Activated CD4-positive, alpha-beta T cell treated with anti-CD3 and anti-CD28 coated beads for 1 hour (primary cell): Measurements from ENCODE around the gene CEACAM18.
A peak's percentile ranks its signal among the peaks of the same experiment; 100 is the strongest.
"Not testable (repeated sequence)": the region's sequence is repeated elsewhere in the genome, so short reads cannot be mapped to it uniquely, and the experiment has no call there.

ENCODE experiments used
- DNase-seq: peaks from one replicate; pipeline ENCODE4 v3.0.0-alpha.2; 2020

The CEACAM18 gene

GRCh38 chr19:51478381-51479234, at the start of gene CEACAM18:
Gene CEACAM18 (plus strand): TSS chr19:51478539.
- DNase-seq, result no peak

- DNase-seq, result no peak
Measured at GRCh38 chr19:51430221-51430620, 48.1 kb upstream of the CEACAM18 start.

DNA sequence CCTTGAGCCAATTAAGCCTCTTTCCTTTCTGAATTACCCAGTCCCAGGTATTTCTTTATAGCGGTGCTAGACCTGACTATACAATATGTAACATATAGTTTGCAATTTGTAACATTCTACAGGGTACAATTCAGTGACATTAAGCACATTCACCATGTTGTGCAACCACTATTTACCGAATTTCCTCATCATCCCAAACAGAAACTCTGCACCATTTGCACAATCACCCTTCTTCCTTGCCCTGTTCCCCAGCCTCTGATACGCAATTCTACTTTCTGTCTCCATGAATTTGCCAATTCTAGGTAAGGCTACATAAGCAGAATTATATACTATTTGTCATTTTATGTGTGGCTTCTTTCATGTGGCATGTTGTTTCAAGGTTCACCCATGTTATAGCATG, 47.2 kb upstream of the CEACAM18 start:
- no peak for DNase-seq

DNA sequence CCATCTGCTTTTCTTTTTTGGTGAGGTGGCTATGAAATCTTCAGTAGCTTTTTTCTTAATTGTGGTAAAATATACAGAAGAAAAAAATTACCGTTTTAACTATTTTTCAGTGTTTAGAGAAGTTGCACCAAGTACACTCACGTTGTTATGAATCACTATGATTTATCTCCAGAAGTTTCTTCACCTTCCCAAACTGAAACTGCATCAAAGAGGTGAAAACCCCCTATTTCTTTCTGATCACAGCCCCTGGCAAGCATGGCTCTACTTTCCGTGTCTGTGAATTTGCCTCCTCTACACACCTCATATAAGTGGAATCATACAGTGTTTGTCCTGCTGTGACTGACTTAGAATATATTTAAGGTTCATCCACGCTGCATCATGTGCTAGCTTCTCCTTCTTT, 45.3 kb upstream of the CEACAM18 start:
- DNase-seq, result no peak

DNA sequence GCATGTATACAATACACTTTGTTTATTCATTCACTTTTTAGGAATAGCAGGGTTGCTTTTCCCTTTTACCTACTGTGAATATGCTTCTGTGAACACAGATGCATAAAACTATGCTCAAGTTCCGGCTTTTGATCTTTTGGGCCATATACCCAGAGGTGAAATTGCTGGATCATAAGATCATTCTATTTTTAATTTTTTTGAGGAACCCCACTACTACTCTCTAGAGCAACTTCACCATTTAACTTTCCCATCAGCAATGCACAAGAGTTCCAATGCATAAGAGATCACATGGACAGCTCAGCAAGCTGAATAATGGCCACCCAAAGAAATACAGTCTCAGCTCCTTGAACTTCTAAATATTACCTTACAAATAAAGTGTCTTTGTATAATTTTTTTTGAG, 43.9 kb upstream of the CEACAM18 start:
- DNase-seq, result no peak

- DNase-seq, result no peak
Measured at GRCh38 chr19:51439021-51439465, 39.3 kb upstream of the CEACAM18 start.

DNA sequence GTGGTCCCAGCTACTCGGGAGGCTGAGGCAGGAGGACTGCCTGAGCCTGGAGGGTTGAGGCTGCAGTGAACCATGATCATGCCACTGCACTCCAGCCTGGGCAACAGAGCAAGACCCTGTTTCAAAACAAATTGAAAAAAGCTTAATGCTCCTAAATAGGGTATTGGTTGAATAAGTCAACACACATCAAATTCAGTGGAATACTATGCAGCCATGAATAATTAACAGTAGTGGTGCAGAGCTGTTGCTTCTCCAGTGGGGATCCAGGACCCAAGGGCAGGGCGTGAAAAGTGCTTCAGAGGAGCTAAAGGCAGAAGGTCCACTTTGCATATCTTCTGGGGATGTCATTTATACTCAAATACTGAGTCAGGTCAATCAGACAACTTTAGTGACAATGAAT, 38.3 kb upstream of the CEACAM18 start:
- DNase-seq, result no peak

DNA sequence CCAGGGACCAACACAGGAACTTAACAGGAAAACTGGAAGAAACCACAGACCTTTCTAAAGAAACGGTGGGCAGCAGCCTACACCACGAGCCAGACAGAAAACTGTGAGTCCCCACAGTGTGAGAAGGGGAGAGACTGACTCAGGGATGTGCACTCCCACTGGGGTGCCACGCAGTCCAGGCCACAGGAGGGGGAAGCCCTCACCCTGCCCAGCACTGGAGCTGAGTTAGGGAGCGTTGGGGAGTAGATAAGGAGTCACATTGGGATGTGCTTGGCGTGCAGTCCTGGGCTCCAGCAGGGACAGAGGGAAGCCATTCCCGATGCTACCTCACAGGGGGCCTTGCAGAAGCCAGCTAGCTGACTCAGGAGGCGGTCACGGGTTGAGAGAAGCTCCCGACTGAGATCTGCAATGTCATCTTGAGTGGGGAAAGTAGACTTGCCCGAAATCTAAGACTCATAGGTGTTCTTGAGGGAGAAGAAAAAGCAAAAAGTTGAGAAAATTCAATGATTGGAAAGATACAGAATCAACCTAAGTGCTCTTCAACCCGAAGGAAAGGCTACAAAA, 37.4 kb upstream of the CEACAM18 start:
- no peak for DNase-seq

GRCh38 chr19:51441410-51442390, 36.6 kb upstream of the CEACAM18 start:
- peak; percentile 78 for DNase-seq

- DNase-seq, result not testable (repeated sequence)
Measured at GRCh38 chr19:51447510-51447909, 30.8 kb upstream of the CEACAM18 start.

DNA sequence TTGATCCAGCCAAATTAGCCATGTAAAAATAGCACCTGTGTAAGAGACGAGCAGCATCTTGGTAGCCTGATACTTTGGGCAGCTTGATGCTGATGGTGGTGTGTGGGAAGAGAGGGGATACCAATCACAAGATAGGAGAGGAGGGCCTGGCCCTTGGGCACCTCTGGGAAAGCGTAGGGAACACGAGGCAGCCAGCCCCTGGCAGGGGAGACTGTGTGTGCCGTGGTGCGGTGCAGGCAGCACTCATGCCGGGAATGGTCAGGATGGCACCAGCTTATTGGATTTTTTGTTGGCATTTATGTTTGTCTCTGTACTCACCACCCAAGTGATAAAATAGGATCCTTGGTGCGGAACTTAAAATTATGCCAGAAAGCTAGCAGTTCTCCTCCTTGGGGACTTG, 30.3 kb upstream of the CEACAM18 start:
- no peak for DNase-seq

DNA sequence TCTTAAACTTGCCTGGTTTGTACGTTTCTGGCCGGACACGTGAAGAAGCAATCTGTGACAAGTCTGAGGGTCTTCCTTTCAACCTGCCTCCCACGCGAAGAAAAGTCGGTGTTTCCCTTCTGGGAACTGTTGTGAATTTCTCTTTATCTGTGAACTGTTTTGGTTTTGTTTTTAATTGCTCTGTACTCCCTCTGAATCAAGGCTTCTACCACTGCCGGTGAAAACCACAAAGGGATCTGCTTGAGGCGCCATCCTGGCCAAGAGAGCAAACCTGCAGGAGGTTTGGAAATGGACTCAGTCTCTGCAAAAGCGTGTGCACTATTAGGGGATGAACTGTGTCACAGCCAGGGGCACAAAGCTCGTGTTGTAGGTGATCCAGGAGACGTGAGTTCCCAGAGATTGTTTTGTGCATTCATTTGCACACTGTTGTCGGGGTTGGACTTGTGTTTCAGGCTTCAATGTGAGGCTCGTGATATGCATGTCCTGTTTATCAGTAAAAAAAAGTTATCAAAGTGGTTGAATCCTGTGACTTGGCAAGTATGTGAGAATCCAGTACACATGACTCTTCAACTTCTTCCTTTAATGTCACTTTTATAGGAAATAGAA, 29.8 kb upstream of the CEACAM18 start:
- no peak for DNase-seq

DNA sequence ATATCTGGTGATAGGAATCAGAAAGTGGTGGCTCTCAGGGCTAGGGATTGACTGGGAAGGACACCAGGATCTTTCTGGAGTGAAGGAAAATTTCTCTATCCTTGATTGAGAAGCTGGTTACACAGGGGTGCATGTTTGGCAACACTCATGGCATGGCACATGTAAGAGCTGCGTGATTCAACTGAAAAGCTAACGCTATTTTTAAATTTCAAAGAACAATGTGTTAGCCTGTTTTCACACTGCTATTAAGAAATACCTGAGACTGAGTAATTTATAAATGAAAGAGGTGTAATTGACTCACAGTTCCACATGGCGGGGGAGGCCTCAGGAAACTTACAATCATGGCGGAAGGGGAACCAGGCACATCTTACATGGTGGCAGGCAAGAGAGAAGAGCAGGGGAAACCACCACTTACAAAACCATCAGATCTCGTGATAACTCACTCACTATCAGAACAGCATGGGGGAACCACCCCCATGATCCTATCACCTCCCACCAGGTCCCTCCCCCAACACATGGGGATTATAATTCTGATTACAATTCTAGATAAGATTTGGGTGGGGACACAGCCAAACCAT, 27.5 kb upstream of the CEACAM18 start:
- DNase-seq, result no peak

DNA sequence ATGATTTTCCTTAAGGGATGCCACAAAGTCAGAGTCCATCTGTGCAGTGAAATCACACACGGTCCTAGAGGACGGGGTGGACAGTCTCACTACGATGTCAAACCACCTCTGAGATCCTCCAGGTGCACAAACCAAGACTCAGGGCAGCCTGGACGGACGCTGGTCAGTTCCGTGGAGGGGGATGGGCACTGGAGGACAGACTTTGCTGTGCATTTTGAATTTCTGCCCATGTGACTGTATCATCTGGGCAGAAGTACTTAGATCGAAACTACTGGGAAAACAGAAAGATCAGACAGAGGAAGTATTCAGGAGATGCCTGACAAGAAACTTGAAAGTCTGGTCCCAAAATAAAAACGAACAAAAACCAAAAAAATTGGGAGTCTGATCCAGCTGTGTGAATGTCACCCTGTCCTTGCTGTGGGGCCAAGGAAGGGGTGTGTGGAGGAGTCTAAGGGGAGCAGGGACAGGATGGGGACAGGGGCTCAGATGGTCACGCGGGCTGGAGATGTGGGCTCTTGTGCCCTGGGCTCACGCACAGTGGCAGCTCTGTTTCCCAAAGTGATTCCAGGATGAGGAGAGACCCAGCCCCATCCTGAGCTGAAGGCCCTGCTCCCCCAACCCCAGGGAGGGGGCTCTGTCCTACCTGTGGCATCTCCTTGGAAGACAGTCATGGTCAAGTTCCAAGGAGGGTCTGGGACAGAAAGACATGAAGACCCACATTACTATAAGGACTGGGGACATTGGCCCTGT, 21.6 kb upstream of the CEACAM18 start:
- no peak for DNase-seq

DNA sequence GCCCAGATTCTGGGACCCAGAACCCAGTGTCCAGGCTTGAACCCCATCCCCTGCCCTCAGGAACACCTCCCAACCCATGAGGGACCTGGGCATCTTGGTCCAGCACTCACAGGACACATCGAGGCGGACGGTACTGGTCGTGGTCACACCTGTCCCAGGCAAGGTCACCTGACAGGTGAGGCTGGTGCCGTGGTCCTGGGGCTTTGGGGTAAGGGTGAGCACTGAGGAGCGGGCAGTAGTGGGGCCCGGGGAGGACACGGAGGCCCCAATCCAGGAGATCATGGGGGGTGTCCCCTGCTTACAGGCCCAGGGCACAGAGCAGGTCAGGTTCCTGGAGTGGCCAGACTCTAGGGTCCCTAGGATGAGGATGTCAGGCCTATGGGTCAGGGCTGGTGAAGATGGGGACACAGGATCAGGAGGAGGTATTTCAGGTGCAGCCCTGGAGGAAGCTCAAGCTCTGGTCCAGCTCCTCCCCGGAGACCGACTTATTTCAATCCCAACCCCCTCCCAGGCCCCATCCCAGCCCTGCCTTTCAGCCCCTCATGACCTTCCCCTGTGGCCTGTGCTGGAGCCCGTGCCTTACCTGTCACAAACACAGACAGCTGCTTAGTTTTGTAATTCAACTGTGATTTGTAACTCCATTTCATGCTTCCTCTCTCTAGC, 20.9 kb upstream of the CEACAM18 start:
- DNase-seq, result no peak

DNA sequence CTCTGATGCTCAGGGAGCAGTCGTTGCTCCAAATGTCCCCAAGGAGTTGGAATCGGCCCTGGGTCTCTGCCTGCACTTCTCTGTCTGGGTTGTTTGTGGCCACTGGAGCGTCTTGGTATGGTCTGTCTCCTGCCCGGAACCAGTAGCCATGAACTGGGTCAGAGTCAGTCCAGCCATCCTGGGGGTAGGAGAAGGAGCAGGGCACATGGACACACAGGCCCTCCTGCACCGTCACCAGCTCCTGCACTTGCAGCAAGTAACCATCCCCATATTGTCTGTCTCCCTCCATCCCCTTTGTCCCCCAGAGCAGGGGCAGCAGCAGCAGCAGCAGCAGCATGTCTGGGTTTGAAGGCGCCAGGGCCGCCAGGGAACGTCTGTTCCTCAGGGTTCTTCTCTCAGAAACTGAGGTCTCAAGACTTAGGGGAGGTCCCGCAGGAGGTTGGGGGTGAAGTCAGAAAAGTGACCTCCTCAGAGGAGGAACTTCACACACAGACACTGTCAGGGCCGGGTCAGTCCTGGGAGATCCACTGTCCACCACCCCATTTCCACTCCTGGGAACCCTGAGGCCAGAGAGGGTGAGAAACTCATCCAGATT, 20.2 kb upstream of the CEACAM18 start, which contains the start of gene SIGLEC8:
Gene SIGLEC8, minus strand, starts transcription at position 404 of the 595 bp plus-strand sequence. Its CDS starts 67 bp downstream, at position 337.
- DNase-seq, result no peak

DNA sequence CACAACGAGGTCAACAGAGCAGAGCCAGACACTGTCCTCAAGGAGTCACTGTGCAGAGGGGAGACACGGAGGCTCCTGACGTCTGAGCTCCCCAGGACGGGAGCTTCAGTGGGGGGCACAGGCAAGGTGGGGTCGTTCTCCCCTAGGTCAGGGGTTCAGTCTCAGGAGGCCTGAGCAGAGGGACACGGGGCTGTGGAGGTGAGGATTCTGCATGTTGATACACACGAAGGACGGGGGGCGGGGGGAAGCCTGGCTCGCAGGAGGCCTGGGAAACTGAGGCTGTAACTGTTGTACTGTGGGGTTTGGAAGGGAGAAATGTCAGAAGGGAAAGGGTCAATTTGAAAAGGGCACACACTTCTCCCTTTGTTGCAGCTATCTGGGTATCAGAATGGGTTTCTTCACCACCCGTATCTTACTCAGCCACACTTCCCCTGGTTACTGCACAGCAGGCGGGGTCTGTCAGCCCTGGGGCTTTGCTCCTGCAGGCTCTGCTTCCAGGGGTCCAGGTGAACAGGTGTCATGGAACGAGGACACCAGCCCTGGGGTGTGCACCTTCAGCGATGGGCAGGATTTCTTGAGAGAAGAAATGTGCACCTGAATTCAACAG, 19.3 kb upstream of the CEACAM18 start:
- no peak for DNase-seq

DNA sequence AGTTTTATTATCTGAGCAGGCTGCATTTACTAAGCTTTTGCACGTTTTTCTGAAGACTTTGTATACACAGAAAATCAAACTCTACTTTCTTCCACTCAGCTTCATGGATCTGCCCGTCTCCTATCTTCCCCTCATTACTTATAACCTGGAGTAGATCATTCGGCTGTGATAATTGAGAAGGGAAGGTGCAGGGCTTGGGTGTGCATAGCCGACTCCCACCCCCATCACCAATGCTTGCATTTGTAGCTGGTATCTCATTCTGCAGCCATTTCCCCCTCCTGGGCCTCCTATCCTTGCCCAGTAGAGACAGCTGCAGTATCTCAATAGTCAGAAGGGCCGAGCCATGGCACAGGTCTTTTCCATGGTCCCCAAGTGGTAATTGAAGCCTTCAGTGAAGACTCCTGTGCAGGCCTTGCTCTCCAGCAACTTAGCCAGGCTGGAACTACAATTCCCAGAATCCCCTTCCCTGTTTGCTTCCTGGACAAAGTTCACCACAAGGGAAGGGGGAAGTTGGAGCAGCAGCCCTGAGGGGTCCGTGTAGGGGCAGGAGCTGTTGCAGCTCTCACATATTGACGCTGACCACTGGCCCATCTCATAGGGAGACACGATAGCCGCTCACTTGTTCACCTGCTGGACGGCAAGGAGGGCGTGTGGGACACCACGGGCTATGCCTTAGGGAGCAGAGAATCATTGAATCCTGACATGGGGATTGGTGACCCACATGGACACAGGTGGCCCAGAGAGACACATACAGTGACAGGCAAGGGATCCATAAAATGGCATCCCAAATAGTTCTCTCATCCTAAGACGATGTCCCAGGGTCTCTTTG, 18.0 kb upstream of the CEACAM18 start:
- no peak for DNase-seq

DNA sequence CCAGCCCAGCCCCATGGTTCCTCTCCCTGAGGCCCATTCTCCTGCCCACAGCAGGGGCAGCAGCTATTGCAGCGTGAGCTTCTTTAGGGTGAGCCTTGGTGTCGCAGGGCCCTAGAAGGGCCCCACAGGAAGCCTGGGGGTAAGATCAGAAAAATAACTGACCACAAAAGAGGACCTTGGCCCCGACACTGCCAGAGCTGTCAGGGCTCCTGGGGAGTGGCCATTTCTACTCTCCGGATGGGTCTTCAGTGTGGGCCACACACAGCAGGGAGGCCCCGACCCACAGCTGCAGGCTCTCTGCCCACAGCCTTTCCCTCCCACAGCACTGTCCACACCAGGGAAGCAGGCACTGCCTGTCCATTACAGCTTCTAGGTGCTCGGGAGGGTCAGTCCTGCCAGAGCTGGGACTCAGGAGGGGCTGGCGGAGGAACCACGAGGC, 16.6 kb upstream of the CEACAM18 start:
- DNase-seq, result no peak
